H9 (cell line): ENCODE data around the gene CCDC40. TPM values are rescaled to one million over a fixed set of nuclear protein-coding genes. Genes with fewer than 3 reads are reported as not detected.

Experiments
- DNase-seq: peaks from one replicate; pipeline ENCODE4 v3.0.0-alpha.2; 2017
- H2AFZ ChIP-seq: one replicate; pipeline ENCODE4 v1.6.1; 2013; ENCODE audit warnings: mild to moderate bottlenecking, low read length, control low read depth, moderate library complexity
- H2AK5ac ChIP-seq: 2 replicates; pipeline ENCODE4 v1.6.1; 2013; ENCODE audit warnings: low read length, control low read depth, mixed read lengths; ENCODE audit not compliant: insufficient read length
- H2BK120ac ChIP-seq: one replicate; pipeline ENCODE4 v1.6.1; 2013; ENCODE audit warnings: low read depth, mild to moderate bottlenecking, low read length, control low read depth, inconsistent platforms; ENCODE audit not compliant: poor library complexity, severe bottlenecking
- H2BK12ac ChIP-seq: 2 replicates; pipeline ENCODE4 v1.6.1; 2013; ENCODE audit warnings: low read length, control low read depth, mixed read lengths, low read depth; ENCODE audit not compliant: insufficient read length
- H2BK15ac ChIP-seq: 2 replicates; pipeline ENCODE4 v1.6.1; 2013; ENCODE audit warnings: low read depth, low read length, control low read depth
- H2BK20ac ChIP-seq: one replicate; pipeline ENCODE4 v1.6.1; 2013; ENCODE audit warnings: low read depth, mild to moderate bottlenecking, low read length, control low read depth, inconsistent platforms; ENCODE audit not compliant: poor library complexity, severe bottlenecking
- H2BK5ac ChIP-seq: 2 replicates; pipeline ENCODE4 v1.6.1; 2013; ENCODE audit warnings: low read length, control low read depth, mixed read lengths; ENCODE audit not compliant: insufficient read length
- H3K14ac ChIP-seq: 2 replicates; pipeline ENCODE4 v1.6.1; 2013; ENCODE audit warnings: low read length, control low read depth; ENCODE audit not compliant: insufficient read depth
- H3K18ac ChIP-seq: 2 replicates; pipeline ENCODE4 v1.6.1; 2013; ENCODE audit warnings: low read depth, mild to moderate bottlenecking, mixed read lengths, low read length, control low read depth; ENCODE audit not compliant: insufficient read length
- H3K23ac ChIP-seq: 2 replicates; pipeline ENCODE4 v1.6.1; 2013; ENCODE audit warnings: low read length, control low read depth, mixed read lengths, low read depth; ENCODE audit not compliant: insufficient read length
- H3K23me2 ChIP-seq: 2 replicates; pipeline ENCODE4 v1.6.1; 2013; ENCODE audit warnings: low read depth, mild to moderate bottlenecking, mixed read lengths, low read length, control low read depth; ENCODE audit not compliant: insufficient read length, poor library complexity, severe bottlenecking
- H3K27ac ChIP-seq: 2 replicates; pipeline ENCODE4 v1.5.1; 2013; ENCODE audit warnings: low read length, control low read depth, mixed read lengths, low read depth; ENCODE audit not compliant: insufficient read length
- H3K27me3 ChIP-seq: 2 replicates; pipeline ENCODE4 v1.6.1; 2013; ENCODE audit warnings: low read length, control low read depth, inconsistent platforms; ENCODE audit not compliant: insufficient read depth
- H3K4ac ChIP-seq: 2 replicates; pipeline ENCODE4 v1.6.1; 2013; ENCODE audit warnings: low read depth, mild to moderate bottlenecking, control low read depth, inconsistent platforms, low read length, moderate library complexity
- H3K4me1 ChIP-seq: 2 replicates; pipeline ENCODE4 v1.6.1; 2013; ENCODE audit warnings: low read length, control low read depth, inconsistent platforms; ENCODE audit not compliant: insufficient read depth
- H3K4me2 ChIP-seq: 2 replicates; pipeline ENCODE4 v1.6.1; 2013; ENCODE audit warnings: low read length, control low read depth, mixed read lengths; ENCODE audit not compliant: insufficient read length, insufficient read depth
- H3K56ac ChIP-seq: 2 replicates; pipeline ENCODE4 v1.6.1; 2013; ENCODE audit warnings: low read depth, mild to moderate bottlenecking, mixed read lengths, low read length, control low read depth; ENCODE audit not compliant: insufficient read length
- H3K79me1 ChIP-seq: 2 replicates; pipeline ENCODE4 v1.6.1; 2013; ENCODE audit warnings: low read depth, mild to moderate bottlenecking, moderate library complexity, low read length, control low read depth, inconsistent platforms; ENCODE audit not compliant: insufficient read depth, poor library complexity, severe bottlenecking
- H3K79me2 ChIP-seq: 2 replicates; pipeline ENCODE4 v1.6.1; 2013; ENCODE audit warnings: low read length, control low read depth, inconsistent platforms; ENCODE audit not compliant: insufficient read depth
- H3K9ac ChIP-seq: 2 replicates; pipeline ENCODE4 v1.6.1; 2013; ENCODE audit warnings: low read length, control low read depth, mixed read lengths; ENCODE audit not compliant: insufficient read length; ENCODE audit errors: extremely low read depth
- H3K9me3 ChIP-seq: one replicate; pipeline ENCODE4 v1.6.1; 2013; ENCODE audit warnings: low read depth, low read length, inconsistent platforms; ENCODE audit not compliant: control insufficient read depth
- H3T11ph ChIP-seq: one replicate; pipeline ENCODE4 v1.6.1; 2013; ENCODE audit warnings: mild to moderate bottlenecking, low read length, control low read depth, inconsistent platforms
- H4K20me1 ChIP-seq: one replicate; pipeline ENCODE4 v1.6.1; 2013; ENCODE audit not compliant: control insufficient read depth, insufficient read length, insufficient read depth
- H4K5ac ChIP-seq: 2 replicates; pipeline ENCODE4 v1.6.1; 2013; ENCODE audit warnings: low read depth, mild to moderate bottlenecking, mixed read lengths, low read length, control low read depth; ENCODE audit not compliant: insufficient read length
- H4K8ac ChIP-seq: replicated peaks from 2 replicates; pipeline ENCODE4 v1.6.1; 2013; ENCODE audit warnings: low read length, control low read depth, mixed read lengths, low read depth; ENCODE audit not compliant: insufficient read length
- H4K91ac ChIP-seq: 2 replicates; pipeline ENCODE4 v1.6.1; 2013; ENCODE audit warnings: low read depth, mild to moderate bottlenecking, moderate library complexity, mixed read lengths, low read length, control low read depth; ENCODE audit not compliant: insufficient read length
- H3K27ac Mint-ChIP-seq, 3 experiments: 2 replicates in 2 of 3; 3 replicates in 1 of 3; pipeline ENCODE4 v1.8.0; 2020 to 2021; ENCODE audit warnings: mixed read lengths in 3 of 3, mild to moderate bottlenecking in 1 of 3, moderate library complexity in 1 of 3
- H3K27me3 Mint-ChIP-seq: 2 replicates; pipeline ENCODE4 v1.8.0; 2021; ENCODE audit warnings: low read depth, mild to moderate bottlenecking, moderate library complexity, mixed read lengths
- H3K36me3 Mint-ChIP-seq, 3 experiments: 2 replicates in 2 of 3; 3 replicates in 1 of 3; pipeline ENCODE4 v1.8.0; 2020 to 2021; ENCODE audit warnings: low read depth in 3 of 3, mixed read lengths in 3 of 3; ENCODE audit not compliant: insufficient read depth in 1 of 3
- H3K4me1 Mint-ChIP-seq, 2 experiments: 2 replicates each; pipeline ENCODE4 v1.8.0; 2020; ENCODE audit warnings: mixed read lengths in 2 of 2
- H3K4me3 Mint-ChIP-seq, 2 experiments: 2 replicates in 1 of 2; 3 replicates in 1 of 2; pipeline ENCODE4 v1.8.0; 2020 to 2021; ENCODE audit warnings: mild to moderate bottlenecking in 2 of 2, mixed read lengths in 2 of 2, moderate library complexity in 1 of 2
- H3K9me3 Mint-ChIP-seq, 2 experiments: 2 replicates in 1 of 2; 3 replicates in 1 of 2; pipeline ENCODE4 v1.8.0; 2020; ENCODE audit warnings: mild to moderate bottlenecking in 2 of 2, mixed read lengths in 2 of 2, moderate library complexity in 1 of 2
- CTCF ChIP-seq: fragments of 200-600 bp; sonication (generic); conservative IDR thresholded peaks from 3 replicates; pipeline ENCODE4 v1.8.0; 2021; ENCODE audit warnings: antibody characterized with exemption, mild to moderate bottlenecking
- WGBS: extraction: QIAGEN DNeasy Blood & Tissue Kit; methylation state at CpG from one replicate; pipeline ENCODE4 v1.1.7; 2013; ENCODE audit warnings: missing lambda C conversion rate, low lambda C conversion rate, mixed read lengths; ENCODE audit not compliant: insufficient read length; ENCODE audit errors: extremely low coverage; 5-methylcytosine and 5-hydroxymethylcytosine counted together
- total RNA-seq: library from RNA; stranded (reverse); gene quantifications from 2 replicates; pipeline ENCODE4 v1.2.1, GENCODE V29; 2021

The CCDC40 gene
- total RNA-seq, 1 experiment from 2014 or later: 8.9 TPM

DNA sequence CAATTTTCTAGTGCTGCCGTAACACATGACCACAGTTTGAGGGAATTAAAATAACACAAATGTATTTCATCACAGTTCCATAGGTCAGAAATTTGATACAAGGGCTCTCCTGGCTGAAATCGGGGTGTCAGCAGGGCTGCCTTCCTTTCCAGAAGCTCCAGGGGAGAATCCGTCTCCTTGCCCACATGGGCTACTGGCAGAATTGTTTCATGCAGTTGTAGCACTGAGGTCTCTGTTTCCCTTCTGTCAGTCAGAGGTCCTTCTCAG is 89.9 kb downstream of the CCDC40 start:
- Histone ChIP-seq H3K9me3 (no peaks in the 10 kb centered on the region), H3K9ac (no peak overlapping the region), H3T11ph (no peak overlapping the region), H3K79me1 (no peaks in the 10 kb centered on the region), H4K8ac (no peak overlapping the region), H3K4ac (no peak overlapping the region), H2BK5ac (no peak overlapping the region), H3K14ac (no peak overlapping the region), H3K23ac (no peak overlapping the region), H2BK15ac (no peak overlapping the region), H3K79me2 (no peaks in the 10 kb centered on the region), H4K91ac (no peak overlapping the region), H3K4me2 (no peak overlapping the region), H3K18ac (no peak overlapping the region), H3K4me1 (peaks cover 9% of the 10 kb centered on the region; the same call in 1 of the 2 replicates), H3K27ac (no peak overlapping the region), H2AK5ac (no peak overlapping the region), H4K5ac (no peak overlapping the region), H4K20me1 (no peaks in the 10 kb centered on the region), H2BK12ac (no peak overlapping the region), H3K56ac (no peak overlapping the region), H3K23me2 (no peaks in the 10 kb centered on the region), H3K27me3 (no peaks in the 10 kb centered on the region), H2BK20ac (no peak overlapping the region), H2BK120ac (no peak overlapping the region), H2AFZ (no peak overlapping the region)
- Mint-ChIP-seq H3K36me3 (no peaks in the 10 kb centered on the region), H3K27ac (0 out of 7 replicates have a peak overlapping the region, but pooled peaks of 1 of the 3 experiments have one; percentile 0), H3K27me3 (peaks cover 3% of the 10 kb centered on the region; the same call in 1 of the 2 replicates), H3K4me1 (peaks cover 28 to 47% of the 10 kb centered on the region in 2 experiments), H3K4me3 (no peak overlapping the region), H3K9me3 (no peaks in the 10 kb centered on the region)
- DNase-seq: no peak
- WGBS: no CpG with 5 or more reads among the region's 3 CpGs
- no peak for TF ChIP-seq CTCF
